Posterior vena cava (tissue), 2 donors: ENCODE measurements around the gene USP20. TPM values are rescaled to one million over a fixed set of nuclear protein-coding genes. Genes with fewer than 3 reads are reported as not detected.

ENCODE experiments used
- DNase-seq: peaks from one replicate; pipeline ENCODE4 v3.0.0-alpha.2; 2020; ENCODE audit warnings: low spot score
- intact Hi-C, 2 donors: fragments of 100-400 bp; cut with DNase I; formaldehyde crosslinking; loops; one replicate each; pipeline versions ENCODE4 v1.14.1 to v1.14.2; 2022 to 2023
- total RNA-seq, 2 donors: library from RNA; stranded (reverse); fragmentation: NEBNext Ultra II Directional; extraction: Animal tissue kit (Norgen Biotek cat#: 25700); gene quantifications; one replicate each; pipeline ENCODE4 v1.2.1, GENCODE V29; 2021
- donor health status: DM: yes; HTN: yes; CAD: no.
- donor health status: DM: yes; HTN: yes; CAD: no.

USP20 gene
- total RNA-seq, 2 donors from 2014 or later = 25.8 to 26.0 TPM

- intact Hi-C loops = no loop called here
- DNase-seq = no peak
Observed at GRCh38 chr9:129816501-129817435, 18.5 kb upstream of the USP20 start.

- intact Hi-C loops = no loop called here
Observed at GRCh38 chr9:129822898-129823541, 12.2 kb upstream of the USP20 start.

GRCh38 chr9:129823542-129823934, 11.7 kb upstream of the USP20 start:
- intact Hi-C loops = no loop called here
- DNase-seq = no peak

More at GRCh38 chr9:129822898-129823541, 12.2 kb upstream of the USP20 start:
- DNase-seq = peak; percentile 85

- DNase-seq = peak; percentile 98
- intact Hi-C loops = no loop called here
Observed at GRCh38 chr9:129823935-129824601, 11.2 kb upstream of the USP20 start, which contains the start of gene TOR1A. TOR1A (minus strand) TSS chr9:129824136; CDS start chr9:129824085, 51 bp downstream.

- intact Hi-C loops = no loop called here
- DNase-seq = no peak
Observed at GRCh38 chr9:129826344-129826743, 8.9 kb upstream of the USP20 start.

- intact Hi-C loops = no loop called here
- no peak for DNase-seq
Observed at GRCh38 chr9:129826759-129827158, 8.5 kb upstream of the USP20 start.

GRCh38 chr9:129828051-129828450, 7.2 kb upstream of the USP20 start:
- intact Hi-C loops = no loop called here
- DNase-seq = no peak

- intact Hi-C loops = no loop called here
Observed at GRCh38 chr9:129828969-129829368, 6.3 kb upstream of the USP20 start.

GRCh38 chr9:129832982-129833381, 2.3 kb upstream of the USP20 start:
- intact Hi-C loops = no loop called here
- no peak for DNase-seq

More at GRCh38 chr9:129828969-129829368, 6.3 kb upstream of the USP20 start:
- DNase-seq = no peak

GRCh38 chr9:129834489-129835127, 650 bp upstream of the USP20 start:
- no peak for DNase-seq
- intact Hi-C loops = no loop called here

GRCh38 chr9:129835860-129836223, 584 bp downstream of the USP20 start:
- DNase-seq = no peak
- intact Hi-C loops = no loop called here

GRCh38 chr9:129836311-129837007, 1.2 kb downstream of the USP20 start:
- DNase-seq = no peak
- intact Hi-C loops = no loop called here

- DNase-seq = no peak
- intact Hi-C loops = no loop called here
Observed at GRCh38 chr9:129838707-129839259, 3.5 kb downstream of the USP20 start.

- intact Hi-C loops = no loop called here
- no peak for DNase-seq
Observed at GRCh38 chr9:129839324-129840023, 4.2 kb downstream of the USP20 start.

- DNase-seq = no peak
- intact Hi-C loops = no loop called here
Observed at GRCh38 chr9:129840034-129840433, 4.8 kb downstream of the USP20 start.

GRCh38 chr9:129841071-129841470, 5.8 kb downstream of the USP20 start:
- intact Hi-C loops = no loop called here
- DNase-seq = no peak

- DNase-seq = no peak
- intact Hi-C loops = no loop called here
Observed at GRCh38 chr9:129845373-129845772, 10.1 kb downstream of the USP20 start.
